IgD-negative memory B cell (primary cell): ENCODE data around the gene TIMELESS. TPM values are rescaled to one million over a fixed set of nuclear protein-coding genes. Genes with fewer than 3 reads are reported as not detected.
"Not testable (repeated sequence)": the region's sequence is repeated elsewhere in the genome, so short reads cannot be mapped to it uniquely, and the experiment has no call there.

Source experiments
- H3K27ac Mint-ChIP-seq, 3 donors: one replicate each; pipeline ENCODE4 v1.8.0; 2020 to 2022; ENCODE audit warnings: mild to moderate bottlenecking in 3 of 3, mixed read lengths in 3 of 3, moderate library complexity in 1 of 3
- H3K27me3 Mint-ChIP-seq: one replicate; pipeline ENCODE4 v1.8.0; 2021; ENCODE audit warnings: mixed read lengths
- H3K36me3 Mint-ChIP-seq: one replicate; pipeline ENCODE4 v1.8.0; 2020; ENCODE audit warnings: mild to moderate bottlenecking, mixed read lengths
- H3K4me1 Mint-ChIP-seq, 3 donors: one replicate each; pipeline ENCODE4 v1.8.0; 2020 to 2022; ENCODE audit warnings: mixed read lengths in 3 of 3, mild to moderate bottlenecking in 1 of 3
- H3K4me3 Mint-ChIP-seq, 4 donors: one replicate each; pipeline ENCODE4 v1.8.0; 2020 to 2022; ENCODE audit warnings: mild to moderate bottlenecking in 4 of 4, mixed read lengths in 4 of 4, moderate library complexity in 3 of 4
- H3K9me3 Mint-ChIP-seq, 3 donors: one replicate each; pipeline ENCODE4 v1.8.0; 2020 to 2021; ENCODE audit warnings: mixed read lengths in 3 of 3, mild to moderate bottlenecking in 1 of 3
- polyA plus RNA-seq: library from polyadenylated mRNA; unstranded; fragments of 300-500 nt; fragmentation: Illumina TruSeq; gene quantifications from one replicate; pipeline ENCODE4 v1.2.3, GENCODE V29; 2021

TIMELESS gene, protein sequence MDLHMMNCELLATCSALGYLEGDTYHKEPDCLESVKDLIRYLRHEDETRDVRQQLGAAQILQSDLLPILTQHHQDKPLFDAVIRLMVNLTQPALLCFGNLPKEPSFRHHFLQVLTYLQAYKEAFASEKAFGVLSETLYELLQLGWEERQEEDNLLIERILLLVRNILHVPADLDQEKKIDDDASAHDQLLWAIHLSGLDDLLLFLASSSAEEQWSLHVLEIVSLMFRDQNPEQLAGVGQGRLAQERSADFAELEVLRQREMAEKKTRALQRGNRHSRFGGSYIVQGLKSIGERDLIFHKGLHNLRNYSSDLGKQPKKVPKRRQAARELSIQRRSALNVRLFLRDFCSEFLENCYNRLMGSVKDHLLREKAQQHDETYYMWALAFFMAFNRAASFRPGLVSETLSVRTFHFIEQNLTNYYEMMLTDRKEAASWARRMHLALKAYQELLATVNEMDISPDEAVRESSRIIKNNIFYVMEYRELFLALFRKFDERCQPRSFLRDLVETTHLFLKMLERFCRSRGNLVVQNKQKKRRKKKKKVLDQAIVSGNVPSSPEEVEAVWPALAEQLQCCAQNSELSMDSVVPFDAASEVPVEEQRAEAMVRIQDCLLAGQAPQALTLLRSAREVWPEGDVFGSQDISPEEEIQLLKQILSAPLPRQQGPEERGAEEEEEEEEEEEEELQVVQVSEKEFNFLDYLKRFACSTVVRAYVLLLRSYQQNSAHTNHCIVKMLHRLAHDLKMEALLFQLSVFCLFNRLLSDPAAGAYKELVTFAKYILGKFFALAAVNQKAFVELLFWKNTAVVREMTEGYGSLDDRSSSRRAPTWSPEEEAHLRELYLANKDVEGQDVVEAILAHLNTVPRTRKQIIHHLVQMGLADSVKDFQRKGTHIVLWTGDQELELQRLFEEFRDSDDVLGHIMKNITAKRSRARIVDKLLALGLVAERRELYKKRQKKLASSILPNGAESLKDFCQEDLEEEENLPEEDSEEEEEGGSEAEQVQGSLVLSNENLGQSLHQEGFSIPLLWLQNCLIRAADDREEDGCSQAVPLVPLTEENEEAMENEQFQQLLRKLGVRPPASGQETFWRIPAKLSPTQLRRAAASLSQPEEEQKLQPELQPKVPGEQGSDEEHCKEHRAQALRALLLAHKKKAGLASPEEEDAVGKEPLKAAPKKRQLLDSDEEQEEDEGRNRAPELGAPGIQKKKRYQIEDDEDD
- 14.3 TPM for polyA plus RNA-seq

GRCh38 chr12:56448860-56449621 lies at the start of gene TIMELESS:
TIMELESS (minus strand) TSS chr12:56449426; CDS start chr12:56434170, 15,256 bp downstream.
- H3K36me3 Mint-ChIP-seq: peaks cover 2% of the 10 kb centered on the region
- no peaks in the 10 kb centered on the region for H3K27me3 Mint-ChIP-seq
- peaks cover 21 to 26% (median 22%) of the 10 kb centered on the region in 3 donors for H3K4me1 Mint-ChIP-seq
- peak within 1 kb of the TSS; percentile 90 to 99 (median 94) for H3K4me3 Mint-ChIP-seq
- no peaks in the 10 kb centered on the region for H3K9me3 Mint-ChIP-seq
- peak within 1 kb of the TSS; percentile 69 to 94 (median 94) for H3K27ac Mint-ChIP-seq

GRCh38 chr12:56498126-56498902 lies 49.1 kb upstream of the TIMELESS start:
- not testable (repeated sequence) for H3K4me1 Mint-ChIP-seq, H3K36me3 Mint-ChIP-seq, H3K4me3 Mint-ChIP-seq, H3K27ac Mint-ChIP-seq, H3K9me3 Mint-ChIP-seq, H3K27me3 Mint-ChIP-seq

- H3K9me3 Mint-ChIP-seq, H3K27me3 Mint-ChIP-seq, H3K4me1 Mint-ChIP-seq, H3K27ac Mint-ChIP-seq, H3K36me3 Mint-ChIP-seq: not testable (repeated sequence)
- H3K4me3 Mint-ChIP-seq: peak overlapping the region in 2 of 4 donors; percentile 50 to 76
Observed at GRCh38 chr12:56496704-56497103, 47.5 kb upstream of the TIMELESS start.

GRCh38 chr12:56494481-56494880 lies 45.3 kb upstream of the TIMELESS start:
- not testable (repeated sequence) for H3K27ac Mint-ChIP-seq, H3K4me3 Mint-ChIP-seq, H3K27me3 Mint-ChIP-seq, H3K4me1 Mint-ChIP-seq, H3K36me3 Mint-ChIP-seq, H3K9me3 Mint-ChIP-seq

- H3K36me3 Mint-ChIP-seq, H3K9me3 Mint-ChIP-seq: not testable (repeated sequence)
Observed at GRCh38 chr12:56494106-56494415, 44.8 kb upstream of the TIMELESS start.

DNA sequence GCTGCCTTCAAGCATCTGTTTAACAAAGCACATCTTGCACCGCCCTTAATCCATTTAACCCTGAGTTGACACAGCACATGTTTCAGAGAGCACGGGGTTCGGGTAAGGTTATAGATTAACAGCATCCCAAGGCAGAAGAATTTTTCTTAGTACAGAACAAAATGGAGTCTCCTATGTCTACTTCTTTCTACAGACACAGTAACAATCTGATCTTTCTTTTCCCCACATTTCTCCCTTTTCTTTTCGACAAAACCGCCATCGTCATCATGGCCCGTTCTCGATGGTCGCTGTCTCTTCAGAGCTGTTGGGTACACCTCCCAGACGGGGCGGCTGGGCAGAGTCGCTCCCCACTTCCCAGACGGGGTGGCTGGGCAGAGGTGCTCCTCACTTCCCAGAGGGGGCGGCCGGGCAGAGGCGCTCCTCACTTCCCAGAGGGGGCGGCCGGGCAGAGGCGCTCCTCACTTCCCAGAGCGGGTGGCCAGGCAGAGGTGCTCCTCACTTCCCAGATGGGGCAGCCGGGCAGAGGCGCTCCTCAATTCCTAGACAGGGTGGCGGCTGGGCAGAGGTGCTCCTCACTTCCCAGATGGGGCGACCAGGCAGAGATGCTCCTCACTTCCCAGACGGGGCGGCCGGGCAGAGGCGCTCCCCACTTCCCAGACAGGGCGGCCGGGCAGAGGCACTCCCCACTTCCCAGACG lies 44.3 kb upstream of the TIMELESS start:
- H3K4me1 Mint-ChIP-seq, H3K27ac Mint-ChIP-seq, H3K4me3 Mint-ChIP-seq, H3K36me3 Mint-ChIP-seq, H3K27me3 Mint-ChIP-seq, H3K9me3 Mint-ChIP-seq: not testable (repeated sequence)

More at GRCh38 chr12:56494106-56494415, 44.8 kb upstream of the TIMELESS start:
- H3K4me1 Mint-ChIP-seq, H3K27ac Mint-ChIP-seq, H3K27me3 Mint-ChIP-seq, H3K4me3 Mint-ChIP-seq: not testable (repeated sequence)

GRCh38 chr12:56490360-56490759 lies 41.1 kb upstream of the TIMELESS start:
- no peaks in the 10 kb centered on the region for H3K36me3 Mint-ChIP-seq
- H3K4me3 Mint-ChIP-seq: peak overlapping the region in 1 of 4 donors; percentile 74
- H3K27ac Mint-ChIP-seq: no peak overlapping the region
- peaks cover 0 to 1% (median 0%) of the 10 kb centered on the region in 3 donors for H3K9me3 Mint-ChIP-seq
- peaks cover 8 to 18% (median 10%) of the 10 kb centered on the region in 3 donors for H3K4me1 Mint-ChIP-seq
- peaks cover 16% of the 10 kb centered on the region for H3K27me3 Mint-ChIP-seq

DNA sequence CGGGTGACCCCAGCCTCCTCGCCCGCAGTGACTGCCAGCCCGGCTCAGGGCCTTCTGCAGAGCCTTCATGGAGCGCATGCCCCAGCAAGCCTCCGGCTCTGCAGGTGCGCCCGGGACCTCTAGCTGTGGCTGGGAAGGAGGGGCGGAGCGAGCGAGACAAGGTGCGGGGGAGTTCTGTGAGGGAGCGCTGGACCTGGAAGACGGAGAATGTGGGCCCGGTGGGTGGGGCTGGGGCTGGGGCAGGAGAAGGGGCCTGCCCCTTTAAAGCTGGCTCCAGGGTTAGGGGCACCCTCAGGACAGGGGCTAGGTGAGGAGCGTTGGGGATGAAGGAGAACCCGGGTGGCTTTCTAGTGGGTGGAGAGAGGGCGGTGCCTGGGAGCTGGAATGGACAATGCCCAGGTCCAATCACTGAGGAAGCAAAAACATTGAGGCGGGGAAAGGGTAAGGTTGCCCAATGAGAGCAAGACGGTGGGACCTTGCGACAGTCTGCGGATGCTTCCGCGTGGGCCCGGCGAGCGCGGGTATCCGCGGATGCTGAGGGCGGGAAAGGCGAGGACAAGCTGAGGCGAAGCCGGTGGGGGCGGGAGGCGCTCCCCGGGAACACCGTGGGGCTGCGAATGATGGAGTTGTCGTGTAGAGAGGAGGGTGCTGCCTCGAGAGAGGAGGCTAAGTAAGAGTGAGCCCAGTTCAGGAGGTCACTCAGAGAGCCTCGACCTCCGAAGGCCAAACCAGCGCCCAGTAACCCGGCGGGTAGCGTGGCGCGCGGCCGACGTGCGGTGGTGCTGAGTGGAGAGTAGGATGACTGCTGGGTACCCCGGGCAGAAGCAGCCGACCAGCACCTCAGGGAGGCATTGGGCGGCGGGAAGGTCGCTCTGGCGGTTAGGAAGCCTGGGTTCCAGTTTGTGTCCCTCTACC lies 39.1 kb upstream of the TIMELESS start, which contains the start of gene GLS2:
Gene GLS2, minus strand, starts transcription at position 121 of the 915 bp plus-strand sequence. Its CDS starts 43 bp downstream, at position 78.
- H3K4me1 Mint-ChIP-seq: peaks cover 8 to 18% (median 10%) of the 10 kb centered on the region in 3 donors
- H3K9me3 Mint-ChIP-seq: peaks cover 0 to 1% (median 0%) of the 10 kb centered on the region in 3 donors
- H3K27ac Mint-ChIP-seq: peak within 1 kb of the TSS; percentile 39 to 81 (median 45)
- H3K4me3 Mint-ChIP-seq: peak within 1 kb of the TSS; percentile 78 to 98 (median 94)
- peaks cover 16% of the 10 kb centered on the region for H3K27me3 Mint-ChIP-seq
- no peaks in the 10 kb centered on the region for H3K36me3 Mint-ChIP-seq

GRCh38 chr12:56487448-56488040 lies 38.3 kb upstream of the TIMELESS start:
- H3K9me3 Mint-ChIP-seq: peaks cover 0 to 1% (median 0%) of the 10 kb centered on the region in 3 donors
- peak overlapping the region; percentile 78 to 98 (median 94) for H3K4me3 Mint-ChIP-seq
- H3K36me3 Mint-ChIP-seq: no peaks in the 10 kb centered on the region
- H3K4me1 Mint-ChIP-seq: peaks cover 8 to 18% (median 10%) of the 10 kb centered on the region in 3 donors
- H3K27me3 Mint-ChIP-seq: peaks cover 16% of the 10 kb centered on the region
- H3K27ac Mint-ChIP-seq: peak overlapping the region; percentile 28 to 81 (median 39)

GRCh38 chr12:56486694-56487093 lies 37.5 kb upstream of the TIMELESS start:
- H3K4me3 Mint-ChIP-seq: peak overlapping the region; percentile 38 to 98 (median 78)
- peaks cover 8 to 18% (median 10%) of the 10 kb centered on the region in 3 donors for H3K4me1 Mint-ChIP-seq
- H3K9me3 Mint-ChIP-seq: peaks cover 0 to 1% (median 0%) of the 10 kb centered on the region in 3 donors
- peak overlapping the region in 1 of 3 donors; percentile 9 for H3K27ac Mint-ChIP-seq
- peaks cover 13% of the 10 kb centered on the region for H3K27me3 Mint-ChIP-seq
- no peaks in the 10 kb centered on the region for H3K36me3 Mint-ChIP-seq

- H3K27ac Mint-ChIP-seq: no peak overlapping the region
- peaks cover 9 to 21% (median 10%) of the 10 kb centered on the region in 3 donors for H3K4me1 Mint-ChIP-seq
- peaks cover 0 to 1% (median 0%) of the 10 kb centered on the region in 3 donors for H3K9me3 Mint-ChIP-seq
- peaks cover 8% of the 10 kb centered on the region for H3K27me3 Mint-ChIP-seq
- no peaks in the 10 kb centered on the region for H3K36me3 Mint-ChIP-seq
- peak overlapping the region in 1 of 4 donors; percentile 55 for H3K4me3 Mint-ChIP-seq
Observed at GRCh38 chr12:56484566-56484965, 35.3 kb upstream of the TIMELESS start.

GRCh38 chr12:56479625-56480024 lies 30.4 kb upstream of the TIMELESS start:
- Mint-ChIP-seq H3K9me3 (no peaks in the 10 kb centered on the region), H3K4me3 (no peak overlapping the region), H3K36me3 (peaks cover 5% of the 10 kb centered on the region), H3K27me3 (no peaks in the 10 kb centered on the region), H3K27ac (no peak overlapping the region), H3K4me1 (peaks cover 0 to 4% (median 3%) of the 10 kb centered on the region in 3 donors)
